Endometrial microvascular endothelial cells (primary cell): Measurements from ENCODE around the gene PRDM11. TPM values are rescaled to one million over a fixed set of nuclear protein-coding genes. Genes with fewer than 3 reads are reported as not detected.
"Not testable (repeated sequence)": the region's sequence is repeated elsewhere in the genome, so short reads cannot be mapped to it uniquely, and the experiment has no call there.

ENCODE experiments used
- in situ Hi-C: cut with HindIII; loops from 2 replicates; pipeline ENCODE4 v1.10.0; 2017; ENCODE audit warnings: low sequenced_read_pairs, low pct_unique_long_range_greater_than_20kb; ENCODE audit errors: inconsistent ontology term
- total RNA-seq: library from RNA; depleted of rRNA; stranded (reverse); fragments of >200 nt; gene quantifications from one replicate; pipeline ENCODE4 v1.2.3, GENCODE V29; 2015; ENCODE audit errors: inconsistent ontology term

The PRDM11 gene
- total RNA-seq, 1 donor from 2014 or later: 4.8 TPM

GRCh38 chr11:45246241-45246640 is 99.8 kb downstream of the PRDM11 start:
- in situ Hi-C loops: no loop called here

- in situ Hi-C loops: no loop called here
These were observed 101.0 kb downstream of the PRDM11 start for GRCh38 chr11:45247433-45247832.

- in situ Hi-C loops: no loop called here
These were observed 102.1 kb downstream of the PRDM11 start for GRCh38 chr11:45248501-45249011.

GRCh38 chr11:45249372-45249771 is 102.9 kb downstream of the PRDM11 start:
- in situ Hi-C loops: not testable (repeated sequence)

- in situ Hi-C loops: no loop called here
These were observed 103.7 kb downstream of the PRDM11 start for GRCh38 chr11:45250035-45250718.

- in situ Hi-C loops: no loop called here
These were observed 105.9 kb downstream of the PRDM11 start for GRCh38 chr11:45252134-45252856.

- in situ Hi-C loops: no loop called here
These were observed 106.4 kb downstream of the PRDM11 start for GRCh38 chr11:45252877-45253276.

- in situ Hi-C loops: no loop called here
These were observed 107.2 kb downstream of the PRDM11 start for GRCh38 chr11:45253640-45254039.

- in situ Hi-C loops: no loop called here
These were observed 107.6 kb downstream of the PRDM11 start for GRCh38 chr11:45254070-45254469.

- in situ Hi-C loops: no loop called here
These were observed 112.6 kb downstream of the PRDM11 start for GRCh38 chr11:45258982-45259530.

GRCh38 chr11:45259592-45259991 is 113.2 kb downstream of the PRDM11 start:
- in situ Hi-C loops: no loop called here

- in situ Hi-C loops: no loop called here
These were observed 113.6 kb downstream of the PRDM11 start for GRCh38 chr11:45260071-45260470.

GRCh38 chr11:45262900-45263299 is 116.5 kb downstream of the PRDM11 start:
- in situ Hi-C loops: no loop called here

- in situ Hi-C loops: no loop called here
These were observed 117.3 kb downstream of the PRDM11 start for GRCh38 chr11:45263773-45264172.

GRCh38 chr11:45264839-45265515 is 118.5 kb downstream of the PRDM11 start:
- in situ Hi-C loops: no loop called here

- in situ Hi-C loops: no loop called here
These were observed 119.7 kb downstream of the PRDM11 start for GRCh38 chr11:45265969-45266675.

GRCh38 chr11:45266676-45267020 is 120.2 kb downstream of the PRDM11 start:
- in situ Hi-C loops: no loop called here

- in situ Hi-C loops: no loop called here
These were observed 120.6 kb downstream of the PRDM11 start for GRCh38 chr11:45267052-45267451.
